ENCODE results near the gene CEBPA. TPM values are rescaled to one million over a fixed set of nuclear protein-coding genes. Genes with fewer than 3 reads are reported as not detected.
A peak's percentile ranks its signal among the peaks of the same experiment; 100 is the strongest.

Gene CEBPA
- polyA plus RNA-seq, 1 donor (not counting 4 experiments of a cell fraction or from before 2014, with no cell fraction given) = 3.6 TPM

DNA sequence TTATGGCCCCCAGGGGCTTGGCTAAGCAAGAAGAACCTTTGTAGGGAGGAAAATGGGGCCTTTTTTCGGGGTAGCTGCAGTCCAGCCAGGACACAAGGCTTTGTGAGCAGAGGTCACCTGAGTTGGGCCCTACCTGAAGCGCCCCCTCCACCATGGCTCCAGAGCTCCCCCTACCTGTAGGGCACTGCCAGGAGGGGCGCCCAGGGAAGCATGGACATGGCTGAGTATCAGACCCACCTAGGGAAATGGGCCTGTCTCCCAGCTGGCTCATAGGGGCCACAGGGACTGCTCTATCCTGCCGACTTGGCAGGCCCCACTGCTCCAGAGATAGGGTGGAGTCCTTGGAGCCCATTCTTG is 9.0 kb upstream of the CEBPA start:
- Histone ChIP-seq H3K4me3 (ENCODE audit: control insufficient read depth in 2 of 3, extremely low read depth in 1 of 3, insufficient read depth in 2 of 3, low read depth in 1 of 3, low read length in 3 of 3) (no peak overlapping the region), H4K20me1 (ENCODE audit: control insufficient read depth, extremely low read depth, insufficient read depth, low read length) (no peaks in the 10 kb centered on the region), H3K4me2 (ENCODE audit: control insufficient read depth, extremely low read depth, insufficient read depth, low read depth, low read length) (no peak overlapping the region), H3K4me1 (ENCODE audit: control insufficient read depth, extremely low read depth, insufficient read depth, low read length) (peaks cover 5% of the 10 kb centered on the region), H3K9me1 (ENCODE audit: control insufficient read depth, extremely low read depth, insufficient read depth, low read length) (no peaks in the 10 kb centered on the region), H2AFZ (ENCODE audit: control insufficient read depth, low read length) (no peak overlapping the region), H3K9me3 (ENCODE audit: control insufficient read depth, low read depth, low read length) (no peaks in the 10 kb centered on the region), H3K36me3 (ENCODE audit: control insufficient read depth in 2 of 2, extremely low read depth in 1 of 2, insufficient read depth in 2 of 2, low read length in 2 of 2) (no peaks in the 10 kb centered on the region), H3K79me2 (ENCODE audit: control insufficient read depth, insufficient read depth, low read length) (no peaks in the 10 kb centered on the region), H3K27me3 (ENCODE audit: control insufficient read depth, extremely low read depth, insufficient read depth, low read length) (no peaks in the 10 kb centered on the region), H3K9ac (ENCODE audit: control insufficient read depth, extremely low read depth, insufficient read depth, low read length) (no peak overlapping the region), H3K27ac (ENCODE audit: control insufficient read depth, insufficient read depth, low read length) (no peak overlapping the region)
- TF ChIP-seq, protein P1, sequence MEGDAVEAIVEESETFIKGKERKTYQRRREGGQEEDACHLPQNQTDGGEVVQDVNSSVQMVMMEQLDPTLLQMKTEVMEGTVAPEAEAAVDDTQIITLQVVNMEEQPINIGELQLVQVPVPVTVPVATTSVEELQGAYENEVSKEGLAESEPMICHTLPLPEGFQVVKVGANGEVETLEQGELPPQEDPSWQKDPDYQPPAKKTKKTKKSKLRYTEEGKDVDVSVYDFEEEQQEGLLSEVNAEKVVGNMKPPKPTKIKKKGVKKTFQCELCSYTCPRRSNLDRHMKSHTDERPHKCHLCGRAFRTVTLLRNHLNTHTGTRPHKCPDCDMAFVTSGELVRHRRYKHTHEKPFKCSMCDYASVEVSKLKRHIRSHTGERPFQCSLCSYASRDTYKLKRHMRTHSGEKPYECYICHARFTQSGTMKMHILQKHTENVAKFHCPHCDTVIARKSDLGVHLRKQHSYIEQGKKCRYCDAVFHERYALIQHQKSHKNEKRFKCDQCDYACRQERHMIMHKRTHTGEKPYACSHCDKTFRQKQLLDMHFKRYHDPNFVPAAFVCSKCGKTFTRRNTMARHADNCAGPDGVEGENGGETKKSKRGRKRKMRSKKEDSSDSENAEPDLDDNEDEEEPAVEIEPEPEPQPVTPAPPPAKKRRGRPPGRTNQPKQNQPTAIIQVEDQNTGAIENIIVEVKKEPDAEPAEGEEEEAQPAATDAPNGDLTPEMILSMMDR (optimal IDR thresholded peaks at IDR 0.05 in 1 of 3, IDR thresholded peaks at IDR 0.05 in 1 of 3, conservative IDR thresholded peaks at IDR 0.05 in 1 of 3; ENCODE audit: extremely low read depth in 1 of 3, insufficient read depth in 2 of 3, low read length in 3 of 3) = peak; percentile 46 to 79 (median 73)
- no peak for TF ChIP-seq EZH2 (IDR thresholded peaks at IDR 0.05; ENCODE audit: low read length)
- FAIRE-seq (no peak), DNase-seq (ENCODE audit: low read depth, low spot score) (no peak)
- dilution Hi-C loops (cut with MboI; ENCODE audit: extremely low pct_ligation_motif_present, low sequenced_read_pairs) = no loop called here

DNA sequence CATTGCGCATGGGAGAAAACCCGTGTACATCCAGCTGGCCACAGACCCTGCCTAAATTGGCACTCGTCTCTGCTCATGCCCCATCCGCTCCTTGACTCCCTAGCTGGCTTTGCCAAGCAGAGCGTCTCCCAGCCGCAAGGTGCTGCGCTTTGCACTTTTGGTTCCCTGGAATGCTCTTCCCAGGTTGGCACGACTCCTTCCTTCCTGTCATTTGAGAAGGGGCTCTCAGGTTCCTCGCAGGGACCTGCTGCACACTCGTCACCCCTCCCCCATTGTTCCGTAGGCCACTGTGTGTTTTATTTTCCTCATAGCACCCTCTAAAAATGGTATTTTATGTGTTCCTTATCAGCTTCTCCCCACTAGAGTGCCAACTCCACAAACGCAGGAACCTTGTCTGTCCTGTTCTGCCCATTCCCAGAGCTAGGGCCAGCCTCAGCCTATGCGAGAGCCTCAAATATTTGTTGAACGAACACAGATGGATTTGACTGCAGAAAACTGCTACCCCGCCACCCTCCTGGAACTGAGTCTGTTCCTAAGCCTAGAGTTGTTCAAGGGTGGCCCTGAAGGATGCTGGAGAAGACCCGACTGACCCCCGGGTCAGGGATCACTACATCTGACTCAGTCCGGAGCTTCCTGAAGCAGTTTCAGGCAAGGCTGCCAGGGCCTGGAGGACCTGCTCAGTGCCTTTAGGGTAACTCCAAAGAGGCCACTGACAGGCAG is 8.4 kb upstream of the CEBPA start:
- FAIRE-seq = no peak
- peak overlapping the region; percentile 48 for H3K4me2 ChIP-seq (ENCODE audit: control insufficient read depth, extremely low read depth, insufficient read depth, low read depth, low read length)

More for the DNA sequence above, 8.4 kb upstream of the CEBPA start:
- H3K79me2 ChIP-seq (ENCODE audit: control insufficient read depth, insufficient read depth, low read length) = no peaks in the 10 kb centered on the region
- H3K9me3 ChIP-seq (ENCODE audit: control insufficient read depth, low read depth, low read length) = no peaks in the 10 kb centered on the region
- TF ChIP-seq EZH2 (IDR thresholded peaks at IDR 0.05; ENCODE audit: low read length) = no peak
- TF ChIP-seq, protein P1 (optimal IDR thresholded peaks at IDR 0.05 in 1 of 3, IDR thresholded peaks at IDR 0.05 in 1 of 3, conservative IDR thresholded peaks at IDR 0.05 in 1 of 3; ENCODE audit: extremely low read depth in 1 of 3, insufficient read depth in 2 of 3, low read length in 3 of 3) = peak in 2 of 3 experiments; percentile 15 to 42
- no peak for DNase-seq (ENCODE audit: low read depth, low spot score)
- no peak overlapping the region for H3K4me3 ChIP-seq (ENCODE audit: control insufficient read depth in 2 of 3, extremely low read depth in 1 of 3, insufficient read depth in 2 of 3, low read depth in 1 of 3, low read length in 3 of 3)
- dilution Hi-C loops (cut with MboI; ENCODE audit: extremely low pct_ligation_motif_present, low sequenced_read_pairs) = no loop called here
- H3K9ac ChIP-seq (ENCODE audit: control insufficient read depth, extremely low read depth, insufficient read depth, low read length) = no peak overlapping the region
- peaks cover 5% of the 10 kb centered on the region for H3K4me1 ChIP-seq (ENCODE audit: control insufficient read depth, extremely low read depth, insufficient read depth, low read length)
- no peak overlapping the region for H3K27ac ChIP-seq (ENCODE audit: control insufficient read depth, insufficient read depth, low read length)
- no peaks in the 10 kb centered on the region for H4K20me1 ChIP-seq (ENCODE audit: control insufficient read depth, extremely low read depth, insufficient read depth, low read length)
- no peaks in the 10 kb centered on the region for H3K36me3 ChIP-seq (ENCODE audit: control insufficient read depth in 2 of 2, extremely low read depth in 1 of 2, insufficient read depth in 2 of 2, low read length in 2 of 2)
- peak overlapping the region; percentile 41 for H2AFZ ChIP-seq (ENCODE audit: control insufficient read depth, low read length)
- H3K9me1 ChIP-seq (ENCODE audit: control insufficient read depth, extremely low read depth, insufficient read depth, low read length) = no peaks in the 10 kb centered on the region
- no peaks in the 10 kb centered on the region for H3K27me3 ChIP-seq (ENCODE audit: control insufficient read depth, extremely low read depth, insufficient read depth, low read length)
